Stomach smooth muscle (tissue), 2 donors: Measurements from ENCODE around the gene SYNJ1.
"Not testable (repeated sequence)": the region's sequence is repeated elsewhere in the genome, so short reads cannot be mapped to it uniquely, and the experiment has no call there.

Experiments used
- H3K27ac ChIP-seq: one replicate; pipeline ENCODE4 v1.7.0; 2013; ENCODE audit warnings: mild to moderate bottlenecking, low read length, inconsistent platforms
- H3K27me3 ChIP-seq, 2 donors: one replicate each; pipeline ENCODE4 v1.7.0; 2013; ENCODE audit warnings: low read length in 2 of 2; ENCODE audit not compliant: insufficient read depth in 2 of 2, control insufficient read depth in 1 of 2
- H3K36me3 ChIP-seq, 2 donors: one replicate each; pipeline ENCODE4 v1.7.0; 2013; ENCODE audit warnings: low read length in 2 of 2; ENCODE audit not compliant: control insufficient read depth in 2 of 2, insufficient read depth in 2 of 2
- H3K4me1 ChIP-seq: one replicate; pipeline ENCODE4 v1.7.0; 2013; ENCODE audit warnings: low read length; ENCODE audit not compliant: control insufficient read depth, insufficient read depth
- H3K4me3 ChIP-seq, 2 donors: one replicate each; pipeline ENCODE4 v1.7.0; 2013; ENCODE audit warnings: low read length in 2 of 2
- H3K9ac ChIP-seq, 2 donors: one replicate each; pipeline ENCODE4 v1.7.0; 2013; ENCODE audit warnings: low read length in 2 of 2, mild to moderate bottlenecking in 1 of 2
- H3K9me3 ChIP-seq, 2 donors: one replicate each; pipeline ENCODE4 v1.7.0; 2013; ENCODE audit warnings: low read length in 2 of 2; ENCODE audit not compliant: control insufficient read depth in 2 of 2
- donor health status: healthy.
- donor health status: Pancreatic carcinoma.

SYNJ1 gene

GRCh38 chr21:32612999-32613337 lies 114.8 kb downstream of the SYNJ1 start:
- H3K9ac ChIP-seq = peak overlapping the region; percentile 87 to 89
- peaks cover 4 to 7% of the 10 kb centered on the region in 2 donors for H3K36me3 ChIP-seq
- H3K4me1 ChIP-seq = peaks cover 14% of the 10 kb centered on the region
- no peaks in the 10 kb centered on the region for H3K9me3 ChIP-seq
- peak overlapping the region; percentile 98 for H3K4me3 ChIP-seq
- H3K27ac ChIP-seq = peak overlapping the region; percentile 88
- no peaks in the 10 kb centered on the region for H3K27me3 ChIP-seq

GRCh38 chr21:32612075-32612998 lies 115.5 kb downstream of the SYNJ1 start, which contains the start of gene CFAP298:
TSS of gene CFAP298 (minus strand) at chr21:32612377. CDS start at chr21:32612243, 134 bp downstream.
- Histone ChIP-seq H3K4me1 (peaks cover 14% of the 10 kb centered on the region), H3K36me3 (peaks cover 6 to 10% of the 10 kb centered on the region in 2 donors), H3K27ac (peak within 1 kb of the TSS; percentile 88), H3K9ac (peak within 1 kb of the TSS; percentile 87 to 89), H3K4me3 (peak within 1 kb of the TSS; percentile 98), H3K27me3 (no peaks in the 10 kb centered on the region), H3K9me3 (no peaks in the 10 kb centered on the region)

GRCh38 chr21:32611471-32611997 lies 116.3 kb downstream of the SYNJ1 start:
- Histone ChIP-seq H3K9me3 (no peaks in the 10 kb centered on the region), H3K4me1 (peaks cover 14% of the 10 kb centered on the region), H3K27me3 (no peaks in the 10 kb centered on the region), H3K9ac (peak overlapping the region; percentile 87 to 89), H3K4me3 (peak overlapping the region; percentile 98), H3K36me3 (peaks cover 8 to 13% of the 10 kb centered on the region in 2 donors), H3K27ac (peak overlapping the region; percentile 88)

GRCh38 chr21:32610940-32611339 lies 116.9 kb downstream of the SYNJ1 start:
- H3K36me3 ChIP-seq = peaks cover 14 to 18% of the 10 kb centered on the region in 2 donors
- peaks cover 14% of the 10 kb centered on the region for H3K4me1 ChIP-seq
- H3K27ac ChIP-seq, H3K9me3 ChIP-seq, H3K9ac ChIP-seq, H3K27me3 ChIP-seq: not testable (repeated sequence)
- H3K4me3 ChIP-seq = peak overlapping the region in 1 of 2 donors; percentile 44

- no peaks in the 10 kb centered on the region for H3K27me3 ChIP-seq
These were observed 119.0 kb downstream of the SYNJ1 start for GRCh38 chr21:32608851-32609250.

GRCh38 chr21:32605469-32605868 lies 122.3 kb downstream of the SYNJ1 start:
- Histone ChIP-seq H3K36me3 (peaks cover 47 to 53% of the 10 kb centered on the region in 2 donors), H3K4me3 (no peak overlapping the region), H3K27ac (no peak overlapping the region), H3K9ac (no peak overlapping the region), H3K27me3 (no peaks in the 10 kb centered on the region), H3K9me3 (no peaks in the 10 kb centered on the region), H3K4me1 (peaks cover 5% of the 10 kb centered on the region)

More at GRCh38 chr21:32608851-32609250, 119.0 kb downstream of the SYNJ1 start:
- peaks cover 14% of the 10 kb centered on the region for H3K4me1 ChIP-seq
- no peak overlapping the region for H3K27ac ChIP-seq
- no peak overlapping the region for H3K4me3 ChIP-seq
- H3K9ac ChIP-seq = no peak overlapping the region
- peaks cover 29 to 35% of the 10 kb centered on the region in 2 donors for H3K36me3 ChIP-seq
- H3K9me3 ChIP-seq = no peaks in the 10 kb centered on the region

GRCh38 chr21:32604464-32604863 lies 123.3 kb downstream of the SYNJ1 start:
- Histone ChIP-seq H3K9me3 (no peaks in the 10 kb centered on the region), H3K36me3 (peaks cover 50 to 58% of the 10 kb centered on the region in 2 donors), H3K27ac (no peak overlapping the region), H3K4me3 (no peak overlapping the region), H3K27me3 (no peaks in the 10 kb centered on the region), H3K9ac (no peak overlapping the region), H3K4me1 (no peaks in the 10 kb centered on the region)

- Histone ChIP-seq H3K4me3 (no peak overlapping the region), H3K36me3 (peaks cover 47 to 55% of the 10 kb centered on the region in 2 donors), H3K9me3 (no peaks in the 10 kb centered on the region), H3K4me1 (no peaks in the 10 kb centered on the region), H3K9ac (no peak overlapping the region), H3K27me3 (no peaks in the 10 kb centered on the region), H3K27ac (no peak overlapping the region)
These were observed 124.7 kb downstream of the SYNJ1 start for GRCh38 chr21:32603131-32603530.

GRCh38 chr21:32602099-32602498 lies 125.7 kb downstream of the SYNJ1 start:
- H3K27ac ChIP-seq = no peak overlapping the region
- no peak overlapping the region for H3K9ac ChIP-seq
- H3K4me3 ChIP-seq = no peak overlapping the region
- no peaks in the 10 kb centered on the region for H3K4me1 ChIP-seq
- no peaks in the 10 kb centered on the region for H3K9me3 ChIP-seq
- peaks cover 44 to 52% of the 10 kb centered on the region in 2 donors for H3K36me3 ChIP-seq
- no peaks in the 10 kb centered on the region for H3K27me3 ChIP-seq

- Histone ChIP-seq H3K9me3 (no peaks in the 10 kb centered on the region), H3K4me3 (no peak overlapping the region), H3K36me3 (peaks cover 28 to 35% of the 10 kb centered on the region in 2 donors), H3K9ac (no peak overlapping the region), H3K4me1 (no peaks in the 10 kb centered on the region), H3K27ac (no peak overlapping the region), H3K27me3 (no peaks in the 10 kb centered on the region)
These were observed 128.3 kb downstream of the SYNJ1 start for GRCh38 chr21:32599526-32599925.

GRCh38 chr21:32599091-32599490 lies 128.7 kb downstream of the SYNJ1 start:
- Histone ChIP-seq H3K9ac (no peak overlapping the region), H3K27ac (no peak overlapping the region), H3K9me3 (no peaks in the 10 kb centered on the region), H3K27me3 (no peaks in the 10 kb centered on the region), H3K36me3 (peaks cover 24 to 31% of the 10 kb centered on the region in 2 donors), H3K4me1 (no peaks in the 10 kb centered on the region), H3K4me3 (no peak overlapping the region)
